ENCODE data around the gene RAB9A. TPM values are rescaled to one million over a fixed set of nuclear protein-coding genes. Genes with fewer than 3 reads are reported as not detected.

RAB9A gene
- total RNA-seq, 1 donor from 2014 or later, result 31.7 TPM

DNA sequence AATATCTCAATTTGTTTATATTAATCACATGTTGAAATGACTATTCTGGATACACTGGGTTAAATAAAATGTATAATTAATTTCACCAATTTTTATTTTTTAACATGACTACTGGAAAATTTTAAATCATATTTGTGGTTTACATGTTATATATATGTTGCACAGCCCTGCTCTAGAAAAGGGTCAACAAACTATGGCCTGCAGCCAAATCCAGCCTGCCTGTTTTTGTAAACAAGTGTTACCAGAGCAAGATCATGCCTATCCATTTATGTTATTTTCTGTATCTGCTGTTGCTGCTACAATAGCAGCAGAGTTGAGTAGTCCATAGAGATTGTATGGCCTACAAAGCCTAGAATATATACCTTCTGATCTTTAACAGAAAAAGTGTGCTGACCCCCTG lies 34.8 kb upstream of the RAB9A start:
- Histone ChIP-seq H3K36me3 (no peaks in the 10 kb centered on the region), H3K4me3 (peak overlapping the region; percentile 65), H3K27ac (peak overlapping the region; percentile 96), H3K4me1 (peaks cover 6% of the 10 kb centered on the region), H3K27me3 (no peaks in the 10 kb centered on the region), H3K9me3 (no peaks in the 10 kb centered on the region)
- DNase-seq (no peak), ATAC-seq (no peak)
- TF ChIP-seq, protein P1, sequence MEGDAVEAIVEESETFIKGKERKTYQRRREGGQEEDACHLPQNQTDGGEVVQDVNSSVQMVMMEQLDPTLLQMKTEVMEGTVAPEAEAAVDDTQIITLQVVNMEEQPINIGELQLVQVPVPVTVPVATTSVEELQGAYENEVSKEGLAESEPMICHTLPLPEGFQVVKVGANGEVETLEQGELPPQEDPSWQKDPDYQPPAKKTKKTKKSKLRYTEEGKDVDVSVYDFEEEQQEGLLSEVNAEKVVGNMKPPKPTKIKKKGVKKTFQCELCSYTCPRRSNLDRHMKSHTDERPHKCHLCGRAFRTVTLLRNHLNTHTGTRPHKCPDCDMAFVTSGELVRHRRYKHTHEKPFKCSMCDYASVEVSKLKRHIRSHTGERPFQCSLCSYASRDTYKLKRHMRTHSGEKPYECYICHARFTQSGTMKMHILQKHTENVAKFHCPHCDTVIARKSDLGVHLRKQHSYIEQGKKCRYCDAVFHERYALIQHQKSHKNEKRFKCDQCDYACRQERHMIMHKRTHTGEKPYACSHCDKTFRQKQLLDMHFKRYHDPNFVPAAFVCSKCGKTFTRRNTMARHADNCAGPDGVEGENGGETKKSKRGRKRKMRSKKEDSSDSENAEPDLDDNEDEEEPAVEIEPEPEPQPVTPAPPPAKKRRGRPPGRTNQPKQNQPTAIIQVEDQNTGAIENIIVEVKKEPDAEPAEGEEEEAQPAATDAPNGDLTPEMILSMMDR (IDR thresholded peaks at IDR 0.05), result no peak
- intact Hi-C loops (cut with DNase I), result no loop called here

GRCh38 chrX:13655674-13656073 lies 33.3 kb upstream of the RAB9A start:
- no peak overlapping the region for H3K27ac ChIP-seq
- no peaks in the 10 kb centered on the region for H3K36me3 ChIP-seq
- no peak overlapping the region for H3K4me3 ChIP-seq
- TF ChIP-seq, protein P1 (IDR thresholded peaks at IDR 0.05), result no peak
- intact Hi-C loops (cut with DNase I), result no loop called here
- no peaks in the 10 kb centered on the region for H3K9me3 ChIP-seq
- no peaks in the 10 kb centered on the region for H3K27me3 ChIP-seq
- peaks cover 6% of the 10 kb centered on the region for H3K4me1 ChIP-seq
- no peak for ATAC-seq
- DNase-seq, result no peak

DNA sequence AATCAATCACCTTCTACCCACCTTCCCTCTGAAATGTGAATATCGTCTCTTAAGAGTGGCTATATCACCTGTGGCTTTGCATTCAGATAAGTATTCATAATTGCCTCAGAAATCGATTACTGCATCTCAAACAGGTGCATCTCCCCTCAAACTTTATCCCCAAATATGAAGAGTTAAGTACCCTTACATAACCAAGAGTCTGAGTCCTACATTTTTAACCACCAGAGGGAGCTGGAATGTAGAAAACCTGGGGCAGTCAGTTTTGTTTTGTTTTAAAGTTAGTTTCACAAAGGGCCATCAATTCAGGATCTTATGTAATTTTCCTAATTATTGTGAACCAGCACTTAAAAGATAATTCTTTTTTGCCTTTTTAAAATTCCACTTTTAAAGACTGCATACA lies 30.3 kb upstream of the RAB9A start:
- intact Hi-C loops (cut with DNase I), result no loop called here
- no peak overlapping the region for H3K27ac ChIP-seq

GRCh38 chrX:13659063-13659462 lies 29.9 kb upstream of the RAB9A start:
- H3K4me1 ChIP-seq, result peaks cover 3% of the 10 kb centered on the region
- ATAC-seq (peak; percentile 44), DNase-seq (no peak)
- TF ChIP-seq, protein P1 (IDR thresholded peaks at IDR 0.05), result no peak
- H3K27me3 ChIP-seq, result no peaks in the 10 kb centered on the region
- H3K36me3 ChIP-seq, result no peaks in the 10 kb centered on the region
- peak overlapping the region; percentile 36 for H3K27ac ChIP-seq
- no peak overlapping the region for H3K4me3 ChIP-seq
- intact Hi-C loops (cut with DNase I), result no loop called here
- H3K9me3 ChIP-seq, result no peaks in the 10 kb centered on the region

More for the DNA sequence above, 30.3 kb upstream of the RAB9A start:
- Histone ChIP-seq H3K27me3 (no peaks in the 10 kb centered on the region), H3K36me3 (no peaks in the 10 kb centered on the region), H3K4me1 (peaks cover 6% of the 10 kb centered on the region), H3K9me3 (no peaks in the 10 kb centered on the region), H3K4me3 (no peak overlapping the region)
- TF ChIP-seq, protein P1 (IDR thresholded peaks at IDR 0.05), result peak; percentile 65
- DNase-seq (no peak), ATAC-seq (peak; percentile 66)

DNA sequence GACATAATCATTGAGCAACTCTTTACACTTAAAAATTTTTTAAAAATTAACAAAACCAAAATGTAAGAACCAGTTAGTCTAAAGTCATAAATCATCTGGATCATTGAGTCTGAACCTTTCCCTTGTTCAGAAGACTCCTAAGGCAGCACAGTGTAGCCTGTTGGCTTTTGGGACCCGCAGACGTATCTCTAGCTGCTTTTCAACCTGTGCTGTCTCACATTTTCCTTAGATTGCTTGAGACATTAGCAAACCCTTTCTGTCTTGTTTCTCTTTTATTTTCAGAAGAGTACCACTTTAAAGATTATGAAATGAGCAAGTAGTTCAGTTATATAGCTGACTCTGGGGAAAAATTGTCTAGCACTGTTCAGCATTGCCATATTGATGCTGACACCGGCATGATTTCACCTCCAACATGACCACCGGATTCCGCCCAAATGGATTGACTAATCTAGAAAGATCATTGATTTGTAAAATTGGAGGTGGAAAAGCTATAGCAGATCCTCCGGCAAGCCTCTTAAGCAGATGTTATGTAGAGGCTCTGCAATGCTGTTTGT lies 27.1 kb upstream of the RAB9A start:
- intact Hi-C loops (cut with DNase I), result no loop called here
- H3K4me3 ChIP-seq, result peak overlapping the region; percentile 8
- TF ChIP-seq, protein P1 (IDR thresholded peaks at IDR 0.05), result no peak
- H3K27ac ChIP-seq, result peak overlapping the region; percentile 42
- ATAC-seq, result no peak
- no peaks in the 10 kb centered on the region for H3K9me3 ChIP-seq
- no peaks in the 10 kb centered on the region for H3K36me3 ChIP-seq
- no peaks in the 10 kb centered on the region for H3K27me3 ChIP-seq
- no peaks in the 10 kb centered on the region for H3K4me1 ChIP-seq
- DNase-seq, result no peak

DNA sequence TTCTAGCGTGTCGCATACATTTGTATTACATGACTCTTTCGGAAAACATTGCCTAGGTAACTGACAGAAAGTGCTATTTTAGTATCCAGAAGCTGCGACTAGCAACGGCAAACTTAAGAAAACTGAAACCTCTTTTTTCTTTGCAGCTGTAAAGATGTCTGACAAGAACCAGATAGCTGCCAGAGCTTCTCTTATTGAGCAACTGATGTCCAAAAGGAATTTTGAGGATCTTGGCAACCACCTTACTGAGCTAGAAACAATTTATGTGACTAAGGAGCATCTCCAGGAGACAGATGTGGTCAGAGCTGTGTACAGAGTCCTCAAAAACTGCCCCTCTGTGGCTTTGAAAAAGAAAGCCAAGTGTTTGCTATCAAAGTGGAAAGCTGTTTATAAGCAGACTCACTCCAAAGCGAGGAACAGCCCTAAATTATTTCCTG lies 26.6 kb upstream of the RAB9A start:
- DNase-seq (no peak), ATAC-seq (no peak)
- no peaks in the 10 kb centered on the region for H3K4me1 ChIP-seq
- H3K36me3 ChIP-seq, result no peaks in the 10 kb centered on the region
- no peaks in the 10 kb centered on the region for H3K9me3 ChIP-seq
- no peaks in the 10 kb centered on the region for H3K27me3 ChIP-seq
- intact Hi-C loops (cut with DNase I), result no loop called here
- TF ChIP-seq, protein P1 (IDR thresholded peaks at IDR 0.05), result no peak
- peak overlapping the region; percentile 8 for H3K4me3 ChIP-seq
- H3K27ac ChIP-seq, result peak overlapping the region; percentile 42
